B cell (primary cell): ENCODE measurements around the gene GANC.

Source experiments
- CTCF ChIP-seq: fragments of 200-600 bp; IDR thresholded peaks from one replicate; pipeline ENCODE4 v1.8.0; 2022; ENCODE audit warnings: antibody characterized with exemption, mild to moderate bottlenecking
- EZH2 ChIP-seq: IDR thresholded peaks from 2 replicates; pipeline ENCODE4 v1.6.1; 2012; ENCODE audit warnings: borderline replicate concordance, low read depth, mild to moderate bottlenecking, moderate library complexity, low read length; ENCODE audit not compliant: insufficient read depth, poor library complexity, severe bottlenecking

- no peak for TF ChIP-seq CTCF
- no peak for TF ChIP-seq EZH2
These were observed 40.5 kb downstream of the GANC start for GRCh38 chr15:42313463-42313862.
